Skeletal muscle tissue (tissue), 4 donors: ENCODE data around the gene ZIC5. TPM values are rescaled to one million over a fixed set of nuclear protein-coding genes. Genes with fewer than 3 reads are reported as not detected.
A peak's percentile ranks its signal among the peaks of the same experiment; 100 is the strongest.

Experiments used
- H3K27ac ChIP-seq: one replicate; pipeline ENCODE4 v1.7.0; 2013; ENCODE audit warnings: mild to moderate bottlenecking, low read depth, low read length, inconsistent platforms
- H3K27me3 ChIP-seq, 3 donors: one replicate each; pipeline ENCODE4 v1.7.0; 2013; ENCODE audit warnings: low read length in 3 of 3; ENCODE audit not compliant: control insufficient read depth in 3 of 3, insufficient read depth in 3 of 3
- H3K36me3 ChIP-seq, 3 donors: one replicate each; pipeline ENCODE4 v1.7.0; 2013; ENCODE audit warnings: low read length in 3 of 3; ENCODE audit not compliant: control insufficient read depth in 3 of 3, insufficient read depth in 3 of 3
- H3K4me1 ChIP-seq, 3 donors: one replicate each; pipeline ENCODE4 v1.7.0; 2013; ENCODE audit warnings: low read length in 3 of 3, mild to moderate bottlenecking in 3 of 3; ENCODE audit not compliant: control insufficient read depth in 3 of 3, insufficient read depth in 3 of 3
- H3K4me3 ChIP-seq, 3 donors: one replicate each; pipeline ENCODE4 v1.7.0; 2013; ENCODE audit warnings: low read length in 3 of 3
- H3K9ac ChIP-seq, 3 donors: one replicate each; pipeline ENCODE4 v1.7.0; 2013; ENCODE audit warnings: low read length in 3 of 3, mild to moderate bottlenecking in 3 of 3, moderate library complexity in 2 of 3, low read depth in 1 of 3
- H3K9me3 ChIP-seq, 3 donors: one replicate each; pipeline ENCODE4 v1.7.0; 2013; ENCODE audit warnings: low read length in 3 of 3; ENCODE audit not compliant: control insufficient read depth in 3 of 3
- total RNA-seq: library from RNA; depleted of rRNA; stranded (reverse); fragments of >200 nt; gene quantifications from one replicate; pipeline ENCODE4 v1.2.3, GENCODE V29; 2014
- donor health status: Osteomylitis.

Gene ZIC5
- total RNA-seq, 1 donor from 2014 or later, result not detected

DNA sequence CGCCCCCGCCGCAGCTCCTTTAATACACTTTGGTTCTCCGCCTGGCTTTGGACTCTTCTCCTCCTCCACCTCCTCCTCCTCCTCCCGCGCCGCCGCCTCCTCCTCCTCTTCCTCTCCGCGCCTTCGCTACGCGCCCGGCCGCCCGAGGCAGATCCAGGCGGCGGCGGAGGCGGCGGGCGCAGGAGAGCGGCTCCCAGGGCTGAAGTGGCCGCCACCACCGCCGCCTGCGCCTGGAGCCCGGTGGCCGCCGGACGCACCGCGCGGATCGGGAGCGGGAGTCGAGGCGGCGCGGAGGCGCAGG, 10.1 kb upstream of the ZIC5 start, which contains the start of gene ZIC2:
Gene ZIC2 (plus strand): TSS at position 50 of the 301 bp plus-strand sequence. CDS start 281 bp downstream, outside the sequence.
- Histone ChIP-seq H3K4me1 (peaks cover 7 to 24% (median 16%) of the 10 kb centered on the region in 3 donors), H3K27ac (no peak within 1 kb of the TSS), H3K9ac (peak within 1 kb of the TSS in 1 of 3 donors; percentile 8)

DNA sequence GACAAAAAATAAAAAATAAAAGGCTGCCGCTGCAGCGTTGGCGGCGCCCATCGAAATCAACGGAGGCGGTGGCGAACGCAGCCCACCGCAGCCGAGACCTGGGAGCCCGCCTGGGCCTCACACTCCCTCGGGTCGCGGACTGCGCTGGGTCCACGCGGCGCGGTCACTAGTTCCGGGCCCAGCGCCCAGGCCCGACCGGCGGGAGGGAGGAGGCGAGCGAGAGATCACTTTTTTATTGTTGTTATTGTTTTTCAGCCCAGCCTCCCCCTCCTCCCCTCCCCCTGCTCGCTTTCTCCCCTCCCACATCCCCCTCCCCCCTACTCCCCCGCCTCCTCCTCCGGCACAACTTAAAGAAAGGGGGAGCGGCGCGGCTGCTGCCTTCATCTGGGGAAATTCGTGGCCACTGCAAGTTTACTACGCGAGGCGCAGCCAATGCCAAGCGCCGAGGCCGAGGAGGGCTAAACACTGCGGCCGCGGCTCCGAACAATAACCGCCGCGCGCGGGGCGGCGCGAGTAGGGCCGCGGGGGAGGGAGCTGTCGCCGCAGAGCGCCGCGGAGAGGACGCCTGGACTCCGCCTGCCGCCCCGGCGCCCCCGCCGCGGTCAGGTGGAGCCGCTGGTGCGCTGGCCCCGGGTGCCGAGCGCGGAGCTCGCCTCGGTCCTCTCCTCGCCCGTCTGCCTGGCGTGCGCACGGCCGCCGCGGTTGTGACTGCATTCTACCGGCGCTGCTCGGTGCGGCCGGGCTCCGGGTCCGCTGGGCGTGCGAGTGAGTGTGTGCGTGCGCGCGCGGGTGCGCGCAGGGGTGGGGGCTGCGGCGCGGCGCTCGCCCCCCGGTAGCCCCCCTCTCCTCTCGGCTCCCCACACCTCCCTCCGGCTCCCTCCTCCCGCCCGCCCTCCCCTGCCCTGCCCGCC, 9.5 kb upstream of the ZIC5 start:
- H3K4me3 ChIP-seq, result peak overlapping the region in 2 of 3 donors; percentile 57 to 64

More for the DNA sequence above, 10.1 kb upstream of the ZIC5 start, which contains the start of gene ZIC2:
- H3K9me3 ChIP-seq, result peaks cover 0 to 3% (median 2%) of the 10 kb centered on the region in 3 donors
- H3K4me3 ChIP-seq, result peak within 1 kb of the TSS in 2 of 3 donors; percentile 57 to 64
- H3K36me3 ChIP-seq, result no peaks in the 10 kb centered on the region
- peaks cover 79 to 88% (median 85%) of the 10 kb centered on the region in 3 donors for H3K27me3 ChIP-seq

DNA sequence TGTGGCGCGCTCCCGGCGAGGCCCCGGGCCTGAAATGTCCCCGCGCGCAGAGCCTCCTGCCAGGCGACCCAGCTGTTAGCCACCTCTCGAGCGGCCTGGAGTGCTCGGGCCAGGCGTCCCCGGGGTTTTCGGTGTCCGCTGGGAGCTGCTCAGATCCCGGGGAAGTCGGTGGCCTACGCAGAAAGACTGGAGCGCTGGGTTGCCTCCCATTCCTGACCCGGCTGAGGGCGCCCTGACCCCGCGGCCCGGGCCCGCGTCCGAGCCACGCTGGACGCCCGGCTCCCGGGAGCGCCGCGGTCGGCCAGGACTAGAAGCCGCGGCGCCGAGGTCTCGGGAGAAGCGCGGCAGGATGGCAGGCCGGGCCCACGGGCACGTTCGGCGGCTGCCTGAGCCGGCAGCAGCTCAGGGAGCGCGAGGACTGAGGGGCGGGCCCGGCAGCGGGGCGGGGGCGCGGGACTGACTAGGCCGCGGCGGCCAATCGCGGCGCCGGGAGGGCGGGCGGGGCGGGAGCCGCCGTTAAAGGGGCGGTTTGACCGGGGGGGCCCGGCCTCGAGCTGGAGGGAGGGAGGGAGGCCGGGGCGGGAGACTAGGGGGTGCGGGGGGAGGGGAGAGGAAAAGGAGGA, 8.7 kb upstream of the ZIC5 start:
- Histone ChIP-seq H3K4me1 (peaks cover 7 to 24% (median 16%) of the 10 kb centered on the region in 3 donors), H3K27ac (no peak overlapping the region), H3K9ac (peak overlapping the region in 1 of 3 donors; percentile 40), H3K4me3 (peak overlapping the region in 2 of 3 donors; percentile 46 to 58), H3K9me3 (peaks cover 0 to 3% (median 0%) of the 10 kb centered on the region in 3 donors), H3K36me3 (no peaks in the 10 kb centered on the region), H3K27me3 (peaks cover 83 to 93% (median 88%) of the 10 kb centered on the region in 3 donors)

More for the DNA sequence above, 9.5 kb upstream of the ZIC5 start:
- Histone ChIP-seq H3K4me1 (peaks cover 7 to 24% (median 16%) of the 10 kb centered on the region in 3 donors), H3K9ac (peak overlapping the region in 1 of 3 donors; percentile 8), H3K27ac (no peak overlapping the region), H3K9me3 (peaks cover 0 to 3% (median under 1%) of the 10 kb centered on the region in 3 donors), H3K27me3 (peaks cover 79 to 88% (median 84%) of the 10 kb centered on the region in 3 donors), H3K36me3 (no peaks in the 10 kb centered on the region)

DNA sequence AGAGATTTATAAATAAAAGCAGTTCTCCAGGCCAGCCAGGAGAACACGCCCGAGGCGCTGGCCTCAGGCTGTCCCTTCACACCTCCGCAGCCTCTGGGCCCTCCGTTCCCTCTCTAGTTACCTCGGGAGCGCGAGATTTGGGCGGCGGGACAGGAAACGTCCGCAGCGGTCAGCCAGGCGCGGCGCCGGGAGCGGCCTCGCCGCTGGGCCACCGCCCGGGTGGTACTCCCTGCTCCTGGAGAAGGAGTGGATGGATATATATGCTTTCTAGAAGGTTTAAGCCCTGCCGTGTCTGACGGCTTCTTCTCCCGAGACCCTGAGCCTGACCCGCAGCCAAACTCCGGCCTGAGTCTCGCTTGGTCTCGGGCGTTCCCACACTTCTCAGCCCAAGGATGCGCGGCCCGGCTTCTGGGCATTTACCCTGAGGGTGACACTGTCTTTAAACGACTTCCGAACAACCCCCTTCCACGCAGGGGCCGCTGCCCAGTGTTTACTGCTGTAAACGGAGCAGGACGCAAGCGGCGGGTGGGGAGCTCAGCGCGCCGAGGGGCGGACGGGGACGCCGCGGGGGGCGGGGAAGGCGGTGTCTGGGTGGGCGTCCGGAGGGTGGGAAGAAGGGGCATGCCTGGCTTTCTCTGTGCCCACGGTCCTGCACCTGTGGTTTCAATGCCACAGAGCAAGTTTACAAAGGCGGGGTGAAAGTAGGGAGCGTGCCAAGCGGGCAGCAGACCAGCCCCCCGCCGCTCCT, 8.1 kb upstream of the ZIC5 start:
- Histone ChIP-seq H3K4me3 (peak overlapping the region in 2 of 3 donors; percentile 46 to 58), H3K4me1 (peaks cover 7 to 24% (median 16%) of the 10 kb centered on the region in 3 donors), H3K27ac (no peak overlapping the region), H3K9me3 (peaks cover 0 to 3% (median 0%) of the 10 kb centered on the region in 3 donors), H3K36me3 (no peaks in the 10 kb centered on the region), H3K9ac (no peak overlapping the region), H3K27me3 (peaks cover 85 to 93% (median 88%) of the 10 kb centered on the region in 3 donors)

DNA sequence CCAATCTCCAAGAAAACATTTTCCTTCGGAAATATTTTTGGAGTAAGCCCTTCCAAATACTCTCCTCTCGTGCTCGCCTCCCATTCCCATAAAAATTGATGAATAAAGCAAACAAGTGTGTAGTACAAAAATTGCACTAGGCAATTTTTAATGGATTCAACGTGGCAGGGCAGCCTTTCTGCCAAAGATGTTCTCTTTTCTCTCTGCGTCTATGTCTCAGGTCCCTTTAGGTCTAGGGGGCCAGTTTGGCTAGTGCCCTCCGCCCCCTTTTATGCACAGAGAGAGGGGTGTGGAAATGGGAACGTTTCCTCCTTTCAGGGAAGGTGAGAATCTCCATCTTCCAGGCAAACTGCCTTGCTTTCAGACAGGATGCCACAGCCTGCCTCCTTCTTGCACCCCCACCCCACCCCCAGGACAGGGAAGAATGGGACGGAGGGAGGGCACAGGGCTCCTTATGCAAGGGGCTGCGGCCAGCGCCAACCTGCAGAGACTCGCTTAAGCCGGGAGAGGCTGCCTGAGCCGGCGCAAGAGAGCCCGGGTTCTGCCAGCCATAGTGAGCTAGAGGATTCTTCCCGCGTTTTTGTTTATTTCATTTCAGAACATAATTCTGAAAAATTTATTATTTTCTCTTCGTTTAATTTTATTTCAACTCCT, 7.4 kb upstream of the ZIC5 start:
- H3K4me3 ChIP-seq, result no peak overlapping the region
- H3K9ac ChIP-seq, result no peak overlapping the region
- peaks cover 0 to 3% (median under 1%) of the 10 kb centered on the region in 3 donors for H3K9me3 ChIP-seq
- H3K27me3 ChIP-seq, result peaks cover 85 to 93% (median 88%) of the 10 kb centered on the region in 3 donors
- H3K36me3 ChIP-seq, result no peaks in the 10 kb centered on the region
- H3K27ac ChIP-seq, result no peak overlapping the region
- peaks cover 7 to 24% (median 16%) of the 10 kb centered on the region in 3 donors for H3K4me1 ChIP-seq

DNA sequence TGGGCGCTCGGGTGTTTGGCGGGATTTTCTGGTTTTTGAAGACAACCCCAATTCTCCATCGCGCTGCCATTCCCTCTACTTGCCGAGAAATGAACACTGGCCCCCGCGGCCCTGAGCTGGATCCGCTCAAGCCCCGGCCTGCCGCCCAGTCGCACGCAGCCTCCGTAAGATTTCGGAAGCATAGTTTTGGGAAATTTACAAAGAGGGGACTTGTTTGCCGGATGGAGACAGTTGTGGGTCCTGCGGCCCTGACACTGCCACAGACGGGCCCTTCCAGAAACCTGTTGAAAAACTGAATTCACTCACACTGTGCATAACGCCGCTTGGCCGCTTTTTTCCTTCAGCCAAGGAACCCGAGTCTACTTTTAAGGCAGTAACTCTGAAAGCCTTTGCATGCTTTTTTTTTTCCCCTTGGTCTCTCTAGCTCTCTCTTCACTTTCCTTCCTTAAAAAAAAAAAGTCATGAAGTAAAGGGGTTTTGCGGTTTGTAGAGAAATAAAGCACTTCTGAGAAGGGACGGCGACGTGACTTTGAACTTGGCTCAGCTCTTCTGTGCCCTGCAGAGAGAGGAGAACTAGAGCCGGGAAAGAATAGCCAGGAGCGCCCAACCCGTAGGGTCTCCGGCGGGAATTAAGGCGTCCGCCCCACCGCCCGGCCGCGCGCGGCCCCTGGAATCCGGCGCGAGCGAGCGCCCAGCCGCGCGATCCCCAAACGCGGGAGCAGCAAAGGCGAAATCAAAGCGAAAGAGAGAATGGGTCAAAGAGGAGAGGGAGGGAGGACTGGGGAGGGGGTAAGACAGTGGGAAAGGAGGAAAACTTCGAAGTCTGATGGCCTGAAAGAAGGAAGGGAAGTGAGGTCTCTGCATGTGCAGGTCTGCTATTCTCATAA, 6.6 kb upstream of the ZIC5 start:
- Histone ChIP-seq H3K36me3 (no peaks in the 10 kb centered on the region), H3K4me1 (peaks cover 7 to 22% (median 16%) of the 10 kb centered on the region in 3 donors)

DNA sequence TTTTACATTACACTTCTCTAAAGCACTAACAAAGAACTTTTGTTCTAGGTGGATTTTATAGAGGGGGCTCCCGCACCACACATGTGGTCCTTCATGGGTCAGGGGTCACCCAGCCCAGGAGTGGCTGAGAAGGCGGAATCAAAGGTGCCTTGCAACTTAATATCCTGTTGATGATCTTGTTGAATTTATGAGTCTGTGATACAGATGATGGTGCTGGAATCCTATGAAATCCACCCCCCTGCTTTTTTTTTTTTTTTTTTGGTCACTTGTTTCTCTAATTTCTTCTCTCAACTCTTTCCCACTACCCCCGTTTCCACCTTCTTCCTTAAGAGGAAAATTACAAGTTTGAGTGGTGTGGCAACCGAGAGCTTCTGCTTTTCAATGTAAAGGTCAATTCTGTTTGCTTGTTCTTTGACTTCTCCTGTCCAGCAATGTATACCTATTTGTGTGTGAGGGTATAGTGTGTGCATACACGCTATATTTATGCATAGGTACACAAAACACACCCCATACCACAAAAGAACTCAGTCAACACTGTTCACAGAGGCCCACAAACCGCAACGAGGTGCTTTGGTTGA, 5.9 kb upstream of the ZIC5 start:
- Histone ChIP-seq H3K4me3 (no peak overlapping the region), H3K4me1 (peaks cover 7 to 18% (median 14%) of the 10 kb centered on the region in 3 donors), H3K27me3 (peaks cover 85 to 92% (median 88%) of the 10 kb centered on the region in 3 donors), H3K27ac (no peak overlapping the region), H3K9me3 (peaks cover 0 to 6% (median 3%) of the 10 kb centered on the region in 3 donors), H3K36me3 (no peaks in the 10 kb centered on the region), H3K9ac (no peak overlapping the region)

More for the DNA sequence above, 6.6 kb upstream of the ZIC5 start:
- no peak overlapping the region for H3K9ac ChIP-seq
- H3K9me3 ChIP-seq, result peaks cover 0 to 5% (median 3%) of the 10 kb centered on the region in 3 donors
- no peak overlapping the region for H3K27ac ChIP-seq
- peaks cover 85 to 93% (median 88%) of the 10 kb centered on the region in 3 donors for H3K27me3 ChIP-seq
- H3K4me3 ChIP-seq, result no peak overlapping the region

DNA sequence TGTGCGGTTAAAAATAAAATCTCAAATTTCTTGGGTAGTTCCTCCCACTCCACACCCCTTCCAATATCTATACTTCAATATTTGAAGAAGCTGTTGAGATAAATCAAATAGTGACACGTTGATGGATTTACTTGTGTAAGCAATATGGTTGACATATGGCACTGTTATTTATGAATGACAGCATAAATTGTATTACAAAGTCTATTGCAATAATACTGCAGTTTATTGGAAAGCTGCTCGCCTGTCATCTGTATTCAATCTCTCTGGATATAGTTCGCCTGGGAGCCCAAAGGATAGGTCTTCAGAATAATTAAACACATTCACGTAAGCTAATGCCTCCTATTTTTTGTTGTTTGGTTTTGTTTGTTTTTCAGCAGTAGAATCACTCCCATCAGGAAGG, 5.0 kb upstream of the ZIC5 start:
- Histone ChIP-seq H3K9ac (no peak overlapping the region), H3K4me3 (no peak overlapping the region), H3K9me3 (peaks cover 0 to 6% (median 3%) of the 10 kb centered on the region in 3 donors), H3K4me1 (peaks cover 7 to 23% (median 15%) of the 10 kb centered on the region in 3 donors), H3K36me3 (no peaks in the 10 kb centered on the region), H3K27ac (no peak overlapping the region), H3K27me3 (peaks cover 88 to 92% (median 90%) of the 10 kb centered on the region in 3 donors)
